ENCODE results near the gene GALNT10. TPM values are rescaled to one million over a fixed set of nuclear protein-coding genes. Genes with fewer than 3 reads are reported as not detected.

The GALNT10 gene
- total RNA-seq, 1 experiment from 2014 or later, result 23.4 TPM

DNA sequence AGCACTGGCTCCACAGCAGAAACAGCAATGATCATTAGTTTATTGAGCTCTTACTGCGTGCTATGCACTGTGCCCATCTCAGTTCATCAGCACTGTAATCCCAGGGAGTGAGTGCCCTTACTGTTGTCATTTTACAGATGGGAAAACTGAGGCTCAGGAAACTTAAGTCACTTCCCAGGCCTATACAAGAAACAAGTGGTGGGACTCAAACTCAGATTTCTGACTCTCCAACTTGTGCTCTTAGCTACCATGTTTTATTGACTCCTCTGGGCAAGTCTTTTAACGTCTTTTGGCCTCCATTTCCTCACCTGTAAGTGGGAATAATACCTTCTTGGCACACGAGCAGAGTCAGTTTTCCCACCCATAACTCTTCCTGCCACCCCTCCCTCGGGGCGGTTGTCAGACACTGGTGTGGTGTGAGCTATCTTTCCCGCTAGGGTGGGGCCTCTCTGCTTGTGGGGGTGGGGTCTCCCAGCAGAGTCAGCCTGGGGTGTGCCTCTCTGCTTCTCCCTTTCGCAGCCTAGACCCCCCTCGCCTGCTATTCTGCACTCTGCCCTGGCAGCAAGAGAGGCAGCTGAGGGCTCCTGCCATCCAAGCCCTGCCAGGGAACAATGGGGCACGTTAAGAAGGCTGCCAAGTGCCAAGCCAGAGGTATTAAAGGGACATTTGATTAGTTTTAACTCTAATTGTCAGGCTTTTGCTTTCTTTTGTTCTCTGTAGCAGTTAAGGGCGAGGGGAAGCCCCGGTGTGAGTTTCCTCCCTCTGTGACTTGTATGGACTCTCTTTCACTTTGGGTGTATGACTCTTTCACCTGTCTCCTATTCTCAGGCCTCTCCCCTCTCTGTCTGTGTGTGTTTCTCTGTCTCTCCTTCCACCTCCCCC is 12.1 kb downstream of the GALNT10 start:
- intact Hi-C loops (cut with micrococcal nuclease; ENCODE audit: unreplicated experiment), result no loop called here

DNA sequence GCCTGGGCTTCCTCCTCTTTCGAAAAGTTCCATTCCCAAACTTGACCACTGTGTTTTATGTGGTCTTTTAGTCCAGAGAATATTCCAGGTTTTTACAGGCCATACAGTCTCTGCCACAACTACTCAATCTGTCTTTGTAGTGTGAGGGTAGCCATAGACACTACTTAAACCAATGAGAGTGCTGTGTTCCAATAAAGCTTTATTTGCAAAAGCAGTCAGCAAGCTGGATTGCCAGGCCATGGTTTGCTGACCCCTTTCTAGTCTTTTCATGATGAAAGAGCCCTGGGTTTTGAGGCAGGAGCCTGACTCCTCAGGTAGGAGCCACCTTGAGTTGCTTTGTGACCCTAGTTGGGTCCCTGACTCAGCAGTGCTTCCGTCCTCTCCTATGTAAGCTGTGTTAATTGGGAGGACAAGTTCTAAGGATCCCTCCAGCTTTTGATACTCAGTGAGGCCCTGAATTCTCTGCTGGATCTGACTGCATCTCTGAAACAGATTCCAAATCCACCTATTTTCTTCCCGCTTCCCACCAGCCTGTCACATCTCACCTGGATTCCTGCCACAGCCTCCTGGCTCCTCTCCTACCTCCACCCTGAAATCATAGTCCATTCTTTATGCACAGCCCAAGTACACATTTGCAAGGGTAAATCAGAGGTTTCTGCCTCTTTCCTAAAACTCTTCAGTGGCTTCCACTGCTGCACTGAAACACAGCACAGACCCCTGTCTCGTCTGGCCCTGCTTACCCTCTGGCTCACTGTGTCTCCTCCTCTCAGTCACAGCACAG is 13.5 kb downstream of the GALNT10 start:
- no peaks in the 10 kb centered on the region for H3K4me1 ChIP-seq
- Mint-ChIP-seq H3K27me3 (ENCODE audit: insufficient read depth, unreplicated experiment) (no peaks in the 10 kb centered on the region), H3K9me3 (ENCODE audit: unreplicated experiment) (no peaks in the 10 kb centered on the region), H3K4me3 (ENCODE audit: unreplicated experiment) (no peak overlapping the region), H3K27ac (ENCODE audit: unreplicated experiment) (no peak overlapping the region), H3K4me1 (ENCODE audit: low read depth, unreplicated experiment) (peaks cover 3% of the 10 kb centered on the region), H3K36me3 (ENCODE audit: insufficient read depth, unreplicated experiment) (peaks cover 11% of the 10 kb centered on the region)
- ChIA-PET CTCF (no interaction called here), POLR2A (no interaction called here)
- no peaks in the 10 kb centered on the region for H3K27me3 ChIP-seq (replicated peaks; ENCODE audit: control insufficient read depth, insufficient read depth, low read length)
- intact Hi-C loops (cut with micrococcal nuclease; ENCODE audit: unreplicated experiment), result no loop called here
- H3K4me3 ChIP-seq (ENCODE audit: low read depth, low read length), result no peak overlapping the region
- no peaks in the 10 kb centered on the region for H3K36me3 ChIP-seq (ENCODE audit: control insufficient read depth, insufficient read depth, low read length)
- DNase-seq, result no peak
- no peaks in the 10 kb centered on the region for H3K9me3 ChIP-seq
- TF ChIP-seq, protein P1, sequence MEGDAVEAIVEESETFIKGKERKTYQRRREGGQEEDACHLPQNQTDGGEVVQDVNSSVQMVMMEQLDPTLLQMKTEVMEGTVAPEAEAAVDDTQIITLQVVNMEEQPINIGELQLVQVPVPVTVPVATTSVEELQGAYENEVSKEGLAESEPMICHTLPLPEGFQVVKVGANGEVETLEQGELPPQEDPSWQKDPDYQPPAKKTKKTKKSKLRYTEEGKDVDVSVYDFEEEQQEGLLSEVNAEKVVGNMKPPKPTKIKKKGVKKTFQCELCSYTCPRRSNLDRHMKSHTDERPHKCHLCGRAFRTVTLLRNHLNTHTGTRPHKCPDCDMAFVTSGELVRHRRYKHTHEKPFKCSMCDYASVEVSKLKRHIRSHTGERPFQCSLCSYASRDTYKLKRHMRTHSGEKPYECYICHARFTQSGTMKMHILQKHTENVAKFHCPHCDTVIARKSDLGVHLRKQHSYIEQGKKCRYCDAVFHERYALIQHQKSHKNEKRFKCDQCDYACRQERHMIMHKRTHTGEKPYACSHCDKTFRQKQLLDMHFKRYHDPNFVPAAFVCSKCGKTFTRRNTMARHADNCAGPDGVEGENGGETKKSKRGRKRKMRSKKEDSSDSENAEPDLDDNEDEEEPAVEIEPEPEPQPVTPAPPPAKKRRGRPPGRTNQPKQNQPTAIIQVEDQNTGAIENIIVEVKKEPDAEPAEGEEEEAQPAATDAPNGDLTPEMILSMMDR (IDR thresholded peaks at IDR 0.05; ENCODE audit: insufficient read depth in 1 of 2, low read depth in 1 of 2, low read length in 1 of 2, severe bottlenecking in 1 of 2, unreplicated experiment in 1 of 2), result no peak
- BruUV-seq (replicated peaks), result no TSS peak

More for the DNA sequence above, 12.1 kb downstream of the GALNT10 start:
- Mint-ChIP-seq H3K27me3 (ENCODE audit: insufficient read depth, unreplicated experiment) (no peaks in the 10 kb centered on the region), H3K4me1 (ENCODE audit: low read depth, unreplicated experiment) (peaks cover 13% of the 10 kb centered on the region), H3K9me3 (ENCODE audit: unreplicated experiment) (no peaks in the 10 kb centered on the region), H3K27ac (ENCODE audit: unreplicated experiment) (no peak overlapping the region), H3K36me3 (ENCODE audit: insufficient read depth, unreplicated experiment) (peaks cover 12% of the 10 kb centered on the region), H3K4me3 (ENCODE audit: unreplicated experiment) (no peak overlapping the region)
- ChIA-PET CTCF (no interaction called here), POLR2A (no interaction called here)
- H3K9me3 ChIP-seq, result no peaks in the 10 kb centered on the region
- DNase-seq, result no peak
- no peaks in the 10 kb centered on the region; the same call in 1 of the 2 replicates for H3K4me1 ChIP-seq
- H3K36me3 ChIP-seq (ENCODE audit: control insufficient read depth, insufficient read depth, low read length), result no peaks in the 10 kb centered on the region
- BruUV-seq (replicated peaks), result no TSS peak
- H3K27me3 ChIP-seq (replicated peaks; ENCODE audit: control insufficient read depth, insufficient read depth, low read length), result no peaks in the 10 kb centered on the region
- H3K4me3 ChIP-seq (ENCODE audit: low read depth, low read length), result no peak overlapping the region
- TF ChIP-seq, protein P1 (IDR thresholded peaks at IDR 0.05; ENCODE audit: insufficient read depth in 1 of 2, low read depth in 1 of 2, low read length in 1 of 2, severe bottlenecking in 1 of 2, unreplicated experiment in 1 of 2), result no peak

DNA sequence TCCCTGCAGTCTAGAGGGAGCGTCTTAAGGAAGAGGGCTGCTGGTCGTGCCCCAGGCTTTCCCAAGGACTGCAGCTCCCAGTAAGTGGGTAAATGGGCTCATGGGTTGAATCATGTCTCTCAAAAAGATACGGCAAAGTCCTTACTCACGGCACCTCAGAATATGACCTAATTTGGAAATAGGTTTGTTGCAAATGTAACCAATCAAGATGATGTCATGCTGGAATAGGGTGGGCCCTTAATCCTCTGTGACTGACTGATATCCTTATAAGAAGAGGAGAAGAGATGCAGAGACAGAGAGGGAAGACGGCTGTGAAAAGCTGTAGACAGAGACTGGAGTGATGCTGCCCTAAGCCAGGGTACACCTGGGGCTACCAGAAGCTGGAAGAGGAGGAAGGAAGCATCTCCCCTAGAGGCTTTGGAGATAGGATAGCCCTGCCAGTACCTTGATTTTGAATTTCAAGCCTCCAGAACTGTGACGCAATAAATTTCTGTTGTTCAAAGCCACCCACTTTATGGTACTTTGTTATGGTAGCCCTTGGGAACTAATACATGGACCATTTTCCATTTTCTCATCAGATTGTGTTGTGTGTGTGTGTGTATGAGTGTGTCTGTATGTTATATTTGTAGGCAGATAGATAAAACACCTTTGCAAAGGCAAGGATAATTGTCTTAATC is 15.0 kb downstream of the GALNT10 start:
- Histone ChIP-seq H3K9me3 (no peaks in the 10 kb centered on the region), H3K36me3 (ENCODE audit: control insufficient read depth, insufficient read depth, low read length) (no peaks in the 10 kb centered on the region), H3K27me3 (replicated peaks; ENCODE audit: control insufficient read depth, insufficient read depth, low read length) (no peaks in the 10 kb centered on the region), H3K4me1 (no peaks in the 10 kb centered on the region), H3K4me3 (ENCODE audit: low read depth, low read length) (no peak overlapping the region)
- no TSS peak for BruUV-seq (replicated peaks)
- Mint-ChIP-seq H3K27ac (ENCODE audit: unreplicated experiment) (no peak overlapping the region), H3K27me3 (ENCODE audit: insufficient read depth, unreplicated experiment) (no peaks in the 10 kb centered on the region), H3K4me1 (ENCODE audit: low read depth, unreplicated experiment) (no peaks in the 10 kb centered on the region), H3K4me3 (ENCODE audit: unreplicated experiment) (no peak overlapping the region), H3K36me3 (ENCODE audit: insufficient read depth, unreplicated experiment) (peaks cover 5% of the 10 kb centered on the region), H3K9me3 (ENCODE audit: unreplicated experiment) (no peaks in the 10 kb centered on the region)
- CTCF ChIA-PET, result no interaction called here
- DNase-seq, result no peak
- POLR2A ChIA-PET, result no interaction called here
- TF ChIP-seq, protein P1 (IDR thresholded peaks at IDR 0.05; ENCODE audit: insufficient read depth in 1 of 2, low read depth in 1 of 2, low read length in 1 of 2, severe bottlenecking in 1 of 2, unreplicated experiment in 1 of 2), result no peak
- intact Hi-C loops (cut with micrococcal nuclease; ENCODE audit: unreplicated experiment), result no loop called here
